Esophagus muscularis mucosa (tissue), 4 donors: ENCODE results near the gene B4GALT5. TPM values are rescaled to one million over a fixed set of nuclear protein-coding genes. Genes with fewer than 3 reads are reported as not detected.

Experiments used
- DNase-seq: peaks from one replicate; pipeline ENCODE4 v3.0.0-alpha.2; 2017; ENCODE audit errors: extremely low spot score
- H3K27ac ChIP-seq, 4 donors: fragments of 200-600 bp; sonication (generic); replicated peaks in 1 of 4; 1 replicate in 3 of 4; 2 replicates in 1 of 4; pipeline ENCODE4 v1.5.1; 2016 to 2019; ENCODE audit warnings: mild to moderate bottlenecking in 1 of 4
- H3K27me3 ChIP-seq, 4 donors: fragments of 200-600 bp; sonication (generic); one replicate each; pipeline versions ENCODE4 v1.5.1 to v1.6.0; 2016 to 2019
- H3K36me3 ChIP-seq, 4 donors: fragments of 200-600 bp; sonication (generic); one replicate each; pipeline ENCODE4 v1.5.1; 2016 to 2019
- H3K4me1 ChIP-seq, 4 donors: fragments of 200-600 bp; sonication (generic); one replicate each; pipeline ENCODE4 v1.5.1; 2016 to 2019
- H3K4me3 ChIP-seq, 4 donors: fragments of 200-600 bp; sonication (generic); 1 replicate in 2 of 4; 2 replicates in 2 of 4; pipeline ENCODE4 v1.5.1; 2016 to 2019; ENCODE audit warnings: mild to moderate bottlenecking in 4 of 4, moderate library complexity in 1 of 4
- H3K9me3 ChIP-seq, 4 donors: fragments of 200-600 bp; sonication (generic); 1 replicate in 3 of 4; 2 replicates in 1 of 4; pipeline ENCODE4 v1.5.1; 2016 to 2019
- EP300 ChIP-seq: sonication (generic); formaldehyde crosslinking; IDR thresholded peaks from one replicate; pipeline ENCODE4 v1.6.1; 2017; ENCODE audit warnings: antibody characterized with exemption
- POLR2A ChIP-seq: fragments of 450-650 bp; IDR thresholded peaks from one replicate; pipeline ENCODE4 v1.6.1; 2017; ENCODE audit warnings: antibody characterized with exemption, moderate library complexity, mild to moderate bottlenecking, low read depth
- POLR2AphosphoS5 ChIP-seq, 2 donors: sonication (generic); formaldehyde crosslinking; IDR thresholded peaks; one replicate each; pipeline ENCODE4 v1.6.1; 2017; ENCODE audit warnings: antibody characterized with exemption in 2 of 2
- WGBS: methylation state at CpG from one replicate; pipeline ENCODE4 v1.1.5; 2018; 5-methylcytosine and 5-hydroxymethylcytosine counted together
- intact Hi-C: fragments of 100-400 bp; cut with DNase I; formaldehyde crosslinking; loops from one replicate; pipeline ENCODE4 v1.15.1; 2023
- total RNA-seq, 4 donors: library from RNA; depleted of rRNA; stranded (reverse); fragments of >200 nt; gene quantifications; one replicate each; pipeline versions ENCODE4 v1.1.0 to v1.2.1, GENCODE V29; 2016
- TF ChIP-seq, protein P1 (sequence below), 3 experiments: fragments of 200-600 bp in 2 of 3; fragments of 450-650 bp in 1 of 3; sonication (generic) in 2 of 3; IDR thresholded peaks; one replicate each; pipeline ENCODE4 v1.5.1; 2017 to 2019; ENCODE audit warnings: antibody characterized with exemption in 3 of 3, mild to moderate bottlenecking in 2 of 3, moderate library complexity in 1 of 3

Gene B4GALT5
- total RNA-seq, 4 donors from 2014 or later = 23.3 to 51.2 (median 37.1) TPM

DNA sequence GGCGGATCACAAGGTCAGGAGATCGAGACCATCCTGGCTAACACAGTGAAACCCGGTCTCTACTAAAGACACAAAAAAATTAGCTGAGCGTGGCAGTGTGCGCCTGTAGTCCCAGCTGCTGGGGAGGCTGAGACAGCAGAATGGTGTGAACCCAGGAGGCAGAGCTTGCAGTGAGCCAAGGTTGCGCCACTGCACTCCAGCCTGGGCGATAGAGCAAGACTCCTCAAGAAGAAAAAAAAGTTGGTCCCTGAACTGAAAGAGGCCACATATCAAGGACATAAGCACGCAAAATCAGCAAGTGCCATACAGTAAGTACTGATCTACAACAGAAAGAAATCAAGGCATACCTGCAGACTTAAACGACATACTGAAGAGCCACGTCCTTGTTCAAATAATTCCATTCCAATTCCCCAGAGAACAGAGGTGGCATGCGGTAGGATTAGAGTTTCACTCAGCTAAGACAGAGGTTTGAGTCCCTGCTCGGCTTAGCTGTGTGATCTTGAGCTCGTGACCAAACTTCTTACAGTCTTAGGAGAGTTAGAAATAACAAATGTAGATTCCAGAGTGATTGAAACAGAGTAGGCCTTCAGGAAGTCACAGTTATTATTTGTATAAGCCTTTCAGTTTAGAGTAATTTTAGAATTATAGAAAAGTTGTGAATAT, 29.2 kb downstream of the B4GALT5 start:
- no peak for TF ChIP-seq EP300
- TF ChIP-seq POLR2A = no peak
- TF ChIP-seq, protein P1, sequence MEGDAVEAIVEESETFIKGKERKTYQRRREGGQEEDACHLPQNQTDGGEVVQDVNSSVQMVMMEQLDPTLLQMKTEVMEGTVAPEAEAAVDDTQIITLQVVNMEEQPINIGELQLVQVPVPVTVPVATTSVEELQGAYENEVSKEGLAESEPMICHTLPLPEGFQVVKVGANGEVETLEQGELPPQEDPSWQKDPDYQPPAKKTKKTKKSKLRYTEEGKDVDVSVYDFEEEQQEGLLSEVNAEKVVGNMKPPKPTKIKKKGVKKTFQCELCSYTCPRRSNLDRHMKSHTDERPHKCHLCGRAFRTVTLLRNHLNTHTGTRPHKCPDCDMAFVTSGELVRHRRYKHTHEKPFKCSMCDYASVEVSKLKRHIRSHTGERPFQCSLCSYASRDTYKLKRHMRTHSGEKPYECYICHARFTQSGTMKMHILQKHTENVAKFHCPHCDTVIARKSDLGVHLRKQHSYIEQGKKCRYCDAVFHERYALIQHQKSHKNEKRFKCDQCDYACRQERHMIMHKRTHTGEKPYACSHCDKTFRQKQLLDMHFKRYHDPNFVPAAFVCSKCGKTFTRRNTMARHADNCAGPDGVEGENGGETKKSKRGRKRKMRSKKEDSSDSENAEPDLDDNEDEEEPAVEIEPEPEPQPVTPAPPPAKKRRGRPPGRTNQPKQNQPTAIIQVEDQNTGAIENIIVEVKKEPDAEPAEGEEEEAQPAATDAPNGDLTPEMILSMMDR (IDR thresholded peaks at IDR 0.05) = no peak
- no peak for TF ChIP-seq POLR2AphosphoS5 (IDR thresholded peaks at IDR 0.05)
- 69% methylated on average over 13 of the region's 13 CpGs for WGBS
- no peak for DNase-seq
- no peaks in the 10 kb centered on the region for H3K27me3 ChIP-seq
- intact Hi-C loops = no loop called here
- H3K9me3 ChIP-seq = no peaks in the 10 kb centered on the region
- peak overlapping the region in 3 of 4 donors; percentile 5 to 63 (median 46) for H3K27ac ChIP-seq
- peaks cover 0 to 5% (median 0%) of the 10 kb centered on the region in 4 donors for H3K36me3 ChIP-seq
- peaks cover 40 to 84% (median 73%) of the 10 kb centered on the region in 4 donors for H3K4me1 ChIP-seq
- H3K4me3 ChIP-seq = no peak overlapping the region

DNA sequence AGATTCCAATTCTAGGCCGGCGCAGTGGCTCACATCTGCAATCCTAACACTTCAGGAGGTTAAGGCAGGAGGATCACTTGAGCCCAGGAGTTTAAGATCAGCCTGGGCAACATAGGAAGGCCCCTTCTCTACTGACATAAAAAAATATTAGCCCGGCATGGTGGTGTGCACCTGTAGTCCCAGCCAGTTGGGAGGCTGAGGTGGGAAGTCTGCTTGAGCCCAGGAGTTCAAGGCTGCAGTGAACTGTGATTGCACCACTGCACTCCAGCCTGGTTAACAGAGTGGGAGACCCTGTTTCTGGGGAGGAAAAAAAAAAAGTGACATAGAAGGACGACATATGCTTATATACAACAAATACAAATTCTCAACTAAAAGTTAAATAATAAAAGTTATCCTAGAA, 30.9 kb downstream of the B4GALT5 start:
- Histone ChIP-seq H3K4me1 (peaks cover 48 to 87% (median 80%) of the 10 kb centered on the region in 4 donors), H3K27ac (no peak overlapping the region), H3K4me3 (no peak overlapping the region), H3K36me3 (peaks cover 0 to 5% (median 0%) of the 10 kb centered on the region in 4 donors), H3K9me3 (no peaks in the 10 kb centered on the region), H3K27me3 (no peaks in the 10 kb centered on the region)
- TF ChIP-seq POLR2AphosphoS5 (IDR thresholded peaks at IDR 0.05) = no peak
- TF ChIP-seq, protein P1 (IDR thresholded peaks at IDR 0.05) = no peak
- no peak for TF ChIP-seq POLR2A
- no peak for TF ChIP-seq EP300
- intact Hi-C loops = no loop called here
- WGBS = 95% methylated on average over 4 of the region's 4 CpGs
- no peak for DNase-seq

DNA sequence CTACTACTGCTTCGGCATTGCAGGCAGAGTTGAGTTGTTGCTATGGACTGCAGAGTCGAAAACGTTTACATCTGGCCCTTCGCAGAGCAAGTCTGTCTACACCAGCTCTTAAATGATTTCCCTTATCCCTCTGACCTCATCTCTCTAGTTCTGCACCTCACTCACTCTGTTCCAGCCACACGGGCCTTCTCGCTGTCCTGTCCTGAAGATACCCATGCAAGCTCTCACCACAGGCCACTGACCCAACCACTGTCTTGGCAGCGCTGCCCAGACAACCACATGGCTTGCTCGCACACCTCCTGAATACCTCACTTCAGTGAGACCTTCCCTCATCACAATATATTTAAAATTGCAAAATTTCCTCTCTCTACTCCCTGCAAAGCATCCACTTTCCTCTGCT, 31.4 kb downstream of the B4GALT5 start:
- Histone ChIP-seq H3K36me3 (peaks cover 0 to 5% (median 0%) of the 10 kb centered on the region in 4 donors), H3K4me3 (no peak overlapping the region), H3K27ac (no peak overlapping the region), H3K9me3 (no peaks in the 10 kb centered on the region), H3K27me3 (no peaks in the 10 kb centered on the region), H3K4me1 (peaks cover 52 to 87% (median 80%) of the 10 kb centered on the region in 4 donors)
- 79% methylated on average over 8 of the region's 8 CpGs for WGBS
- intact Hi-C loops = no loop called here
- TF ChIP-seq POLR2AphosphoS5 (IDR thresholded peaks at IDR 0.05) (no peak), EP300 (no peak), POLR2A (no peak)
- TF ChIP-seq, protein P1 (IDR thresholded peaks at IDR 0.05) = no peak
- no peak for DNase-seq

DNA sequence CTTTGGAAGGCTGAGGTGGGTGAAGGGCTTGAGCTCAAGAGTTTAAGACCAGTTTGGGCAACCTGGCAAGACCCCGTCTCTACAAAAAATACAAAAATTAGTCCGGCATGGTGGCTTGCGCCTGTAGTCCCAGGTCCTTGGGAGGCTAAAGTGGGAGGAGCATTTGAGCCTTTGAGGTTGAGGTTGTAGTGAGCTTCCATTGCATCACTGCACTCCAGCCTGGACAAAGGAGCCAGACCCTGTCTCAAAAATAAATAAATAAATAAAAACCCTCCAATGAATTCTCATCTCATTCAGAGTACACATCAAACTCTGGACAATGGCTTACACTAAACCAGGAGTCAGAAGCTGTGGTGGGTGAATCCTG, 31.8 kb downstream of the B4GALT5 start:
- Histone ChIP-seq H3K36me3 (peaks cover 0 to 5% (median 0%) of the 10 kb centered on the region in 4 donors), H3K27ac (no peak overlapping the region), H3K4me1 (peaks cover 54 to 87% (median 80%) of the 10 kb centered on the region in 4 donors), H3K27me3 (no peaks in the 10 kb centered on the region), H3K4me3 (no peak overlapping the region), H3K9me3 (no peaks in the 10 kb centered on the region)
- intact Hi-C loops = no loop called here
- TF ChIP-seq, protein P1 (IDR thresholded peaks at IDR 0.05) = no peak
- no peak for TF ChIP-seq POLR2AphosphoS5 (IDR thresholded peaks at IDR 0.05)
- TF ChIP-seq POLR2A = no peak
- no peak for TF ChIP-seq EP300
- DNase-seq = no peak
- 98% methylated on average over 3 of the region's 3 CpGs for WGBS

DNA sequence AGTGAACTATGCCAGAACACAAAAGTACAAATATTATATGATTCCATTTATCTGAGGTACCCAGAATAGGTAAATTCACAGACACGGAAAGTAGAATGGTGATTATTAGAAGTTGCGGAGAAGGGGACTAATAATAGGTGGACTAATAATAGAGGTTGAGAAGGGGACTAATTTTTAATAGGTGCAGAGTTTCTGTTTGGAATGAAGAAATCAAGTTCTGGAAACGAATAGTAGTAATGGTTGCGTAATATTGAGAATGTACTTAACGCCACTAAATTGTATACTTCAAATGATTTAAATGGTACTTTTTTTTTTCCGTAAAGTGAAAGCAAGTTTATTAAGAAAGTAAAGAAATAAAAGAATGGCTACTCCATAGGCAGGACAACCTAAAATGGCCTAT, 33.2 kb downstream of the B4GALT5 start:
- Histone ChIP-seq H3K36me3 (peaks cover 0 to 5% (median 0%) of the 10 kb centered on the region in 4 donors), H3K4me3 (no peak overlapping the region), H3K9me3 (no peaks in the 10 kb centered on the region), H3K27me3 (no peaks in the 10 kb centered on the region), H3K27ac (no peak overlapping the region), H3K4me1 (peaks cover 51 to 87% (median 80%) of the 10 kb centered on the region in 4 donors)
- TF ChIP-seq EP300 (no peak), POLR2AphosphoS5 (IDR thresholded peaks at IDR 0.05) (no peak), POLR2A (no peak)
- TF ChIP-seq, protein P1 (IDR thresholded peaks at IDR 0.05) = no peak
- WGBS = 83% methylated on average over 5 of the region's 6 CpGs
- intact Hi-C loops = no loop called here
- DNase-seq = no peak
